GM21360 (cell line): Measurements from ENCODE around the gene SIAE.
"Not testable (repeated sequence)": the region's sequence is repeated elsewhere in the genome, so short reads cannot be mapped to it uniquely, and the experiment has no call there.

Source experiments
- ATAC-seq: cut with Tn5 transposase; IDR thresholded peaks from one replicate; pipeline ENCODE4 v1.9.1; 2021; ENCODE audit warnings: mild to moderate bottlenecking, moderate library complexity; ENCODE audit not compliant: unreplicated experiment

The SIAE gene

GRCh38 chr11:124625504-124626168, 47.9 kb downstream of the SIAE start:
- ATAC-seq, result no peak

GRCh38 chr11:124623861-124624525, 49.5 kb downstream of the SIAE start:
- ATAC-seq, result no peak

GRCh38 chr11:124622531-124623451, 50.7 kb downstream of the SIAE start, which contains the start of gene TBRG1:
TSS of gene TBRG1 (plus strand) at chr11:124622864. CDS start at chr11:124623084, 220 bp downstream.
- ATAC-seq, result peak; percentile 97

- ATAC-seq, result no peak
Measured at GRCh38 chr11:124618863-124619262, 54.7 kb downstream of the SIAE start.

- ATAC-seq, result no peak
Measured at GRCh38 chr11:124612567-124613246, 60.8 kb downstream of the SIAE start.

- no peak for ATAC-seq
Measured at GRCh38 chr11:124612045-124612444, 61.5 kb downstream of the SIAE start.

GRCh38 chr11:124611064-124611463, 62.5 kb downstream of the SIAE start, which contains the start of gene PANX3:
TSS of gene PANX3 (plus strand) at chr11:124611428. CDS start at chr11:124611557, 129 bp downstream.
- ATAC-seq, result no peak

- no peak for ATAC-seq
Measured at GRCh38 chr11:124610295-124610694, 63.2 kb downstream of the SIAE start.

GRCh38 chr11:124608147-124608546, 65.4 kb downstream of the SIAE start:
- no peak for ATAC-seq

- no peak for ATAC-seq
Measured at GRCh38 chr11:124605719-124606118, 67.8 kb downstream of the SIAE start.

- not testable (repeated sequence) for ATAC-seq
Measured at GRCh38 chr11:124602723-124603122, 70.8 kb downstream of the SIAE start.

GRCh38 chr11:124602193-124602592, 71.3 kb downstream of the SIAE start:
- no peak for ATAC-seq

- ATAC-seq, result no peak
Measured at GRCh38 chr11:124600621-124601320, 72.8 kb downstream of the SIAE start.

- no peak for ATAC-seq
Measured at GRCh38 chr11:124597626-124598025, 75.9 kb downstream of the SIAE start.

GRCh38 chr11:124595302-124595701, 78.2 kb downstream of the SIAE start:
- no peak for ATAC-seq

- ATAC-seq, result no peak
Measured at GRCh38 chr11:124592627-124593026, 80.9 kb downstream of the SIAE start.

GRCh38 chr11:124591430-124591829, 82.1 kb downstream of the SIAE start:
- no peak for ATAC-seq

GRCh38 chr11:124586238-124586860, 87.2 kb downstream of the SIAE start:
- no peak for ATAC-seq

- no peak for ATAC-seq
Measured at GRCh38 chr11:124584681-124585372, 88.7 kb downstream of the SIAE start.
